ENCODE results near the gene TAS2R43.

The TAS2R43 gene

DNA sequence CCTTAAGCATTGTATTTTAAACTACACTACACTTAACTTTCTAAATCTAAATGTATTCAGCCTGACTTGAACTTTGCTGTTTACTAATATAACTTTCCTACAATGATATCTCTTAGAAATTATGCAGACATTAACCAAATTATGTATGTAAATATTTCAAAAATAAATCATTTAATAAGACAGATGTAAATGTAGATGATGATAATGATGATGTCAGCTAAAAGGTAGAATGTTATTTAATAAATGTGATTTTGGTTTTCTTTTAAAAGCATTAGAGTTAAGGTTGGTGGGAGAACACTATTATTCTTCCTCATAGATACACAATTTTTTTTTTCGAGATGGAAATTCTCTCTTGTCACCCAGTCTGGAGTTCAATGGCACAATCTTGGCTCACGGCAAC lies 10.1 kb downstream of the TAS2R43 start:
- Histone ChIP-seq H3K79me2 (ENCODE audit: control insufficient read depth, insufficient read depth, low read length, poor library complexity) (no peaks in the 10 kb centered on the region), H3K18ac (ENCODE audit: low read length) (no peak overlapping the region), H4K8ac (ENCODE audit: low read depth, low read length) (no peak overlapping the region)

DNA sequence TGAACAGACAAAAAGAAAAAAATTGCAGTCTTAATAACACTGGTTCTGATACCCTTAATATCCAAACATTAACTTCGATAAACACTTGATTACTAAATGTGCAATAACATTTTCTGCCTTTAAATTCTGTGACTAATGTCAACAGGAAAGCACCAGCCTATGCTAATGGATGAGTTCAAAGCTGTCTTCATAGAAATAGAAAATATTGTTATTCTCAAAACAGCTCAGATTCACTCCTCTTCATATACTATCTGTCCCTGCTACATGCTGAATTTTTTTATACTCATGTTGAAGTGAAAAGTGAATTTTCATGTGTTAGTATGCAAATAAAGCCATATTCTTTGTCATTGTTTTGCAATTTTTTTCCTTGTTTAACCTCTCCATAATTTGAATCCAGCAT lies 13.9 kb downstream of the TAS2R43 start:
- no CpG with 5 or more reads among the region's 1 CpG for WGBS (ENCODE audit: extremely low coverage, insufficient coverage, insufficient read length)
- Histone ChIP-seq H2BK5ac (ENCODE audit: low read depth, low read length, poor library complexity) (no peak overlapping the region), H3K4me2 (ENCODE audit: low read length) (no peak overlapping the region)

More for the DNA sequence above, 10.1 kb downstream of the TAS2R43 start:
- H2AFZ ChIP-seq (ENCODE audit: insufficient read depth, low read length, poor library complexity) = no peak overlapping the region
- H3K4me2 ChIP-seq (ENCODE audit: low read length) = no peak overlapping the region
- no peak overlapping the region for H3K9ac ChIP-seq (ENCODE audit: low read length)
- H3K4me3 ChIP-seq (ENCODE audit: low read depth, low read length) = no peak overlapping the region
- no peak overlapping the region for H3K4ac ChIP-seq (ENCODE audit: low read depth, low read length)
- no peaks in the 10 kb centered on the region for H3K9me3 ChIP-seq (ENCODE audit: insufficient read depth, low read depth, low read length)
- no peak overlapping the region for H3K14ac ChIP-seq (ENCODE audit: low read length)
- H2AK5ac ChIP-seq (ENCODE audit: low read length) = no peak overlapping the region
- H4K91ac ChIP-seq (ENCODE audit: low read depth, low read length) = no peak overlapping the region
- H3K79me1 ChIP-seq (ENCODE audit: low read length) = no peaks in the 10 kb centered on the region
- H2BK12ac ChIP-seq (ENCODE audit: low read length) = no peak overlapping the region
- no peak for DNase-seq
- no CpG with 5 or more reads among the region's 2 CpGs for WGBS (ENCODE audit: extremely low coverage, insufficient coverage, insufficient read length)
- H2BK5ac ChIP-seq (ENCODE audit: low read depth, low read length, poor library complexity) = no peak overlapping the region
- no peak overlapping the region for H2BK120ac ChIP-seq (ENCODE audit: insufficient read depth, low read length, poor library complexity)
- no peaks in the 10 kb centered on the region for H3K4me1 ChIP-seq (ENCODE audit: control insufficient read depth in 1 of 2, insufficient read depth in 2 of 2, low read length in 2 of 2)
- no peak overlapping the region for H3K23ac ChIP-seq (ENCODE audit: low read length)
- no peak overlapping the region for H3K27ac ChIP-seq (ENCODE audit: low read depth, low read length)
- H4K12ac ChIP-seq (ENCODE audit: low read depth, low read length) = no peak overlapping the region
- H3K27me3 ChIP-seq (ENCODE audit: insufficient read depth, low read length) = no peaks in the 10 kb centered on the region
- H3K36me3 ChIP-seq (ENCODE audit: control insufficient read depth in 1 of 2, insufficient read depth in 2 of 2, low read length in 2 of 2) = no peaks in the 10 kb centered on the region

DNA sequence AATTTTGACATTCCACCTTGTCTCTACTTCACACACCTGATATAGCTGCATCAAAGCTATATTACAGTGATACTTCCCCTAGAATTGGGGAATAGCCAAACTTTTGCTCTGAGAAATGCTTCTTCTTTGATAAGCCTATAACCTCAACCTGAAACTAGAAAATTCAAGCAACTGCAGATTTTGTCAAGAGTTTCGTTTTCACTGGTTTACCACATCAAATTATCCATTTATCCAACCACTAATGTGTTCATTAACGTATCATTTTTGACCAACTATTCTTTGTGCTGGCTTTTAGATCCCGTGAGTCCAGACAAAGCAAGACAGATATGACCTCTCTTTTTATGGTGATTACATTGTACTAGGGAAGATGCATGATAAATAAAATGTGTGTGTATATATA lies 16.5 kb downstream of the TAS2R43 start:
- Histone ChIP-seq H3K36me3 (ENCODE audit: control insufficient read depth in 1 of 2, insufficient read depth in 2 of 2, low read length in 2 of 2) (no peaks in the 10 kb centered on the region), H3K27me3 (ENCODE audit: insufficient read depth, low read length) (no peaks in the 10 kb centered on the region), H4K91ac (ENCODE audit: low read depth, low read length) (no peak overlapping the region), H2BK120ac (ENCODE audit: insufficient read depth, low read length, poor library complexity) (no peak overlapping the region), H3K4me3 (ENCODE audit: low read depth, low read length) (no peak overlapping the region), H4K12ac (ENCODE audit: low read depth, low read length) (no peak overlapping the region), H2BK12ac (ENCODE audit: low read length) (no peak overlapping the region), H3K27ac (ENCODE audit: low read depth, low read length) (no peak overlapping the region), H3K9ac (ENCODE audit: low read length) (no peak overlapping the region), H2BK5ac (ENCODE audit: low read depth, low read length, poor library complexity) (no peak overlapping the region), H3K9me3 (ENCODE audit: insufficient read depth, low read depth, low read length) (no peaks in the 10 kb centered on the region), H4K8ac (ENCODE audit: low read depth, low read length) (no peak overlapping the region), H2AFZ (ENCODE audit: insufficient read depth, low read length, poor library complexity) (no peak overlapping the region), H3K4ac (ENCODE audit: low read depth, low read length) (no peak overlapping the region), H3K23ac (ENCODE audit: low read length) (no peak overlapping the region), H3K4me1 (ENCODE audit: control insufficient read depth in 1 of 2, insufficient read depth in 2 of 2, low read length in 2 of 2) (no peaks in the 10 kb centered on the region), H3K14ac (ENCODE audit: low read length) (no peak overlapping the region), H2AK5ac (ENCODE audit: low read length) (no peak overlapping the region), H3K79me2 (ENCODE audit: control insufficient read depth, insufficient read depth, low read length, poor library complexity) (no peaks in the 10 kb centered on the region), H3K4me2 (ENCODE audit: low read length) (no peak overlapping the region), H3K18ac (ENCODE audit: low read length) (no peak overlapping the region), H3K79me1 (ENCODE audit: low read length) (no peaks in the 10 kb centered on the region)
- WGBS (ENCODE audit: extremely low coverage, insufficient coverage, insufficient read length) = no CpG with 5 or more reads among the region's 3 CpGs
- DNase-seq = no peak

More for the DNA sequence above, 13.9 kb downstream of the TAS2R43 start:
- Histone ChIP-seq H3K9ac (ENCODE audit: low read length) (no peak overlapping the region), H3K79me2 (ENCODE audit: control insufficient read depth, insufficient read depth, low read length, poor library complexity) (no peaks in the 10 kb centered on the region), H2BK120ac (ENCODE audit: insufficient read depth, low read length, poor library complexity) (no peak overlapping the region), H3K36me3 (ENCODE audit: control insufficient read depth in 1 of 2, insufficient read depth in 2 of 2, low read length in 2 of 2) (no peaks in the 10 kb centered on the region), H3K27ac (ENCODE audit: low read depth, low read length) (no peak overlapping the region), H4K91ac (ENCODE audit: low read depth, low read length) (no peak overlapping the region), H3K23ac (ENCODE audit: low read length) (no peak overlapping the region), H4K12ac (ENCODE audit: low read depth, low read length) (no peak overlapping the region), H3K4ac (ENCODE audit: low read depth, low read length) (no peak overlapping the region), H3K27me3 (ENCODE audit: insufficient read depth, low read length) (no peaks in the 10 kb centered on the region), H3K14ac (ENCODE audit: low read length) (no peak overlapping the region), H3K18ac (ENCODE audit: low read length) (no peak overlapping the region), H2BK12ac (ENCODE audit: low read length) (no peak overlapping the region), H2AFZ (ENCODE audit: insufficient read depth, low read length, poor library complexity) (no peak overlapping the region), H4K8ac (ENCODE audit: low read depth, low read length) (no peak overlapping the region), H2AK5ac (ENCODE audit: low read length) (no peak overlapping the region), H3K79me1 (ENCODE audit: low read length) (no peaks in the 10 kb centered on the region), H3K4me3 (ENCODE audit: low read depth, low read length) (no peak overlapping the region), H3K9me3 (ENCODE audit: insufficient read depth, low read depth, low read length) (no peaks in the 10 kb centered on the region), H3K4me1 (ENCODE audit: control insufficient read depth in 1 of 2, insufficient read depth in 2 of 2, low read length in 2 of 2) (no peaks in the 10 kb centered on the region)
- no peak for DNase-seq

DNA sequence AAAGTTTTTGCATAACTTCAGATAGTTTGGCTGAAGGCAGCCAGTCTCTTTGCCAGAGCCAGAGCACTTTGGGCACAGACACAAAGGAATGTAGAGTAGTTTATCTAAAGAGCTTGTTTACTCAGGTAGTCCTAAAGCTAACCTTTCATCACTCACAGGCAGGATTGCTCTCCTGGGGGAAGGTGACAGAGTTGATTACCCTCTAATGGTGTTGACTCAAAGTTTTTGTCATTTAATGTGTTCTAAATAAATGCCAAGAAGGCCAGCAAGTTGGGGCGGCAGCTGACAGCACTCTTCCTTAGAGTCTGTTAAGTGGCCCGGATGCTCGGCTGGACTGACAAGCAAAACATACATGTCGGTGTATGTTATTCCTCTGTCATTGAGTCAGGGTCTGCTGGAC lies 20.7 kb downstream of the TAS2R43 start:
- no peaks in the 10 kb centered on the region for H3K27me3 ChIP-seq (ENCODE audit: insufficient read depth, low read length)
- no peak overlapping the region for H3K14ac ChIP-seq (ENCODE audit: low read length)
- no peak overlapping the region for H4K8ac ChIP-seq (ENCODE audit: low read depth, low read length)
- H3K79me2 ChIP-seq (ENCODE audit: control insufficient read depth, insufficient read depth, low read length, poor library complexity) = no peaks in the 10 kb centered on the region
- no peak overlapping the region for H2BK120ac ChIP-seq (ENCODE audit: insufficient read depth, low read length, poor library complexity)
- no CpG with 5 or more reads among the region's 4 CpGs for WGBS (ENCODE audit: extremely low coverage, insufficient coverage, insufficient read length)
- no peak overlapping the region for H3K23ac ChIP-seq (ENCODE audit: low read length)
- H3K4ac ChIP-seq (ENCODE audit: low read depth, low read length) = no peak overlapping the region
- no peak overlapping the region for H2AFZ ChIP-seq (ENCODE audit: insufficient read depth, low read length, poor library complexity)
- no peak for DNase-seq
- H3K36me3 ChIP-seq (ENCODE audit: control insufficient read depth in 1 of 2, insufficient read depth in 2 of 2, low read length in 2 of 2) = no peaks in the 10 kb centered on the region
- no peak overlapping the region for H3K27ac ChIP-seq (ENCODE audit: low read depth, low read length)
- H3K9me3 ChIP-seq (ENCODE audit: insufficient read depth, low read depth, low read length) = no peaks in the 10 kb centered on the region
- no peak overlapping the region for H2BK12ac ChIP-seq (ENCODE audit: low read length)
- peaks cover 0 to 1% of the 10 kb centered on the region in 2 experiments for H3K4me1 ChIP-seq (ENCODE audit: control insufficient read depth in 1 of 2, insufficient read depth in 2 of 2, low read length in 2 of 2)
- no peak overlapping the region for H3K4me2 ChIP-seq (ENCODE audit: low read length)
- no peak overlapping the region for H3K4me3 ChIP-seq (ENCODE audit: low read depth, low read length)
- no peak overlapping the region for H4K12ac ChIP-seq (ENCODE audit: low read depth, low read length)
- H2AK5ac ChIP-seq (ENCODE audit: low read length) = no peak overlapping the region
- H3K18ac ChIP-seq (ENCODE audit: low read length) = no peak overlapping the region
- H3K79me1 ChIP-seq (ENCODE audit: low read length) = no peaks in the 10 kb centered on the region
- no peak overlapping the region for H2BK5ac ChIP-seq (ENCODE audit: low read depth, low read length, poor library complexity)
- H3K9ac ChIP-seq (ENCODE audit: low read length) = no peak overlapping the region
- no peak overlapping the region for H4K91ac ChIP-seq (ENCODE audit: low read depth, low read length)

Data from trophoblast cell (in vitro differentiated cells and primary cell).